Measurements from ENCODE around the gene RPS14. TPM values are rescaled to one million over a fixed set of nuclear protein-coding genes. Genes with fewer than 3 reads are reported as not detected.

RPS14 gene
- total and polyA plus RNA-seq, 10 of the 15 experiments (the other 5 are each of a cell fraction or from before 2014, with no cell fraction given): 2,295 to 4,047 (median 2,787) TPM

GRCh38 chr5:150398722-150399523 is 50.6 kb downstream of the RPS14 start:
- in situ Hi-C loops (cut with MboI) (no loop called here), intact Hi-C loops (cut with micrococcal nuclease; ENCODE audit: unreplicated experiment) (loop anchor here (1.0 kb wide), 1 partner anchor 37 kb away; no protein-coding TSS in a partner anchor)
- no peak overlapping the region for H3K4me3 ChIP-seq
- CTCF ChIA-PET: interaction anchor here (0.5 to 14.0 kb wide), 25 partner anchors 8 to 147 kb away, joined by 3 to 274 read pairs (median 6); partner anchors contain the start of genes CD74 and RPS14
- H3K36me3 ChIP-seq (ENCODE audit: control insufficient read depth in 2 of 2, insufficient read depth in 2 of 2, low read length in 1 of 2): peaks cover 41 to 45% of the 10 kb centered on the region in 2 experiments
- H3K9ac ChIP-seq (ENCODE audit: control insufficient read depth, insufficient read depth, low read length): no peak overlapping the region
- ATAC-seq: peak; percentile 66
- BruUV-seq (replicated peaks): no TSS peak
- SMC1A ChIA-PET (ENCODE audit: uncharacterized antibody, unreplicated experiment): interaction anchor here (0.7 to 8.1 kb wide), 15 partner anchors 8 to 448 kb away, joined by 3 to 127 read pairs (median 4); partner anchors contain the start of genes CD74 and TCOF1
- H3K27me3 ChIP-seq (replicated peaks in 1 of 2; ENCODE audit: control insufficient read depth in 2 of 2, insufficient read depth in 2 of 2, low read length in 1 of 2): no peaks in the 10 kb centered on the region
- no peaks in the 10 kb centered on the region for H3K9me3 ChIP-seq (replicated peaks; ENCODE audit: control insufficient read depth, insufficient read depth, low read length)
- no peak overlapping the region for H3K27ac ChIP-seq (ENCODE audit: control insufficient read depth, insufficient read depth)
- POLR2A ChIA-PET: interaction anchor here (1.1 to 4.9 kb wide), 10 partner anchors 8 to 49 kb away, joined by 3 to 39 read pairs (median 4); partner anchors contain the start of gene CD74
- no peak overlapping the region for H2AFZ ChIP-seq (ENCODE audit: control insufficient read depth, low read depth, low read length)
- DNase-seq (ENCODE audit: low read depth, low spot score): no peak
- WGBS (ENCODE audit: insufficient coverage, insufficient replicate concordance, low lambda C conversion rate, missing lambda C conversion rate): 34% methylated on average over 11 of the region's 12 CpGs
- no peaks in the 10 kb centered on the region for H3K79me2 ChIP-seq (ENCODE audit: control insufficient read depth, insufficient read depth, low read length)
- RAD21 ChIA-PET (ENCODE audit: unreplicated experiment): interaction anchor here (0.7 to 8.6 kb wide), 12 partner anchors 12 to 239 kb away, joined by 3 to 115 read pairs (median 4); partner anchors contain the start of genes CD74 and RPS14
- H3K4me2 ChIP-seq (ENCODE audit: control insufficient read depth, insufficient read depth): no peak overlapping the region; the same call in 1 of the 2 replicates
- FAIRE-seq: peak; percentile 89
- H4K20me1 ChIP-seq (ENCODE audit: control insufficient read depth, insufficient read depth): peaks cover 19% of the 10 kb centered on the region
- H3K4me1 ChIP-seq (ENCODE audit: control insufficient read depth, insufficient read depth, low read length): peaks cover 5% of the 10 kb centered on the region
- TF ChIP-seq RCOR1 (conservative IDR thresholded peaks at IDR 0.05; ENCODE audit: low read depth, low read length) (no peak), ATF2 (IDR thresholded peaks at IDR 0.05; ENCODE audit: low read length) (no peak), PAX5 (IDR thresholded peaks at IDR 0.05; ENCODE audit: borderline replicate concordance, low read depth, low read length) (peak; percentile 56; the same call in 1 of the 2 replicates), CTCF (IDR thresholded peaks at IDR 0.05 in 2 of 3, conservative IDR thresholded peaks at IDR 0.05 in 1 of 3; ENCODE audit: control insufficient read depth in 2 of 3, extremely low read depth in 1 of 3, insufficient read depth in 1 of 3, low read depth in 3 of 3, low read length in 3 of 3) (peak; percentile 74 to 81 (median 77)), STAT3 (IDR thresholded peaks at IDR 0.05; ENCODE audit: low read depth, low read length) (no peak), SUZ12 (IDR thresholded peaks at IDR 0.05; ENCODE audit: unreplicated experiment) (no peak), POU2F2 (IDR thresholded peaks at IDR 0.05; ENCODE audit: borderline replicate concordance, low read depth, low read length) (peak; percentile 9; the same call in 1 of the 3 replicates), SRF (IDR thresholded peaks at IDR 0.05; ENCODE audit: low read depth in 2 of 2, low read length in 2 of 2) (0 out of 4 replicates have a peak, but pooled peaks of 1 of the 2 experiments have one; percentile 4), CBX3 (IDR thresholded peaks at IDR 0.05; ENCODE audit: borderline replicate concordance, low read depth) (no peak), RAD21 (IDR thresholded peaks at IDR 0.05; ENCODE audit: insufficient read depth, low read depth, low read length) (peak; percentile 71), POLR2AphosphoS2 (IDR thresholded peaks at IDR 0.05; ENCODE audit: low read depth, low read length) (peak; percentile 21), ZZZ3 (IDR thresholded peaks at IDR 0.05; ENCODE audit: control insufficient read depth, insufficient read length, low read depth) (no peak), BCLAF1 (IDR thresholded peaks at IDR 0.05) (0 out of 2 replicates have a peak, but pooled peaks have one; percentile 8), NBN (IDR thresholded peaks at IDR 0.05) (no peak), USF2 (IDR thresholded peaks at IDR 0.05; ENCODE audit: borderline replicate concordance, low read depth, low read length) (no peak)

Measured in GM12878 (cell line).